Activated CD4-positive, alpha-beta T cell treated with anti-CD3 and anti-CD28 coated beads, Interleukin-2, amount 10 ng/mL, durations not matched to agents 24 days and 14 days (primary cell): Measurements from ENCODE around the gene NCAPD3. TPM values are rescaled to one million over a fixed set of nuclear protein-coding genes. Genes with fewer than 3 reads are reported as not detected.

Experiments
- DNase-seq: peaks from one replicate; pipeline ENCODE4 v3.0.0; 2022
- H3K27ac Mint-ChIP-seq: one replicate; pipeline ENCODE4 v1.8.0; 2022; ENCODE audit warnings: mild to moderate bottlenecking, mixed read lengths
- H3K27me3 Mint-ChIP-seq: one replicate; pipeline ENCODE4 v1.8.0; 2022; ENCODE audit warnings: mixed read lengths
- H3K36me3 Mint-ChIP-seq: one replicate; pipeline ENCODE4 v1.8.0; 2022; ENCODE audit warnings: low read depth, mild to moderate bottlenecking, mixed read lengths
- H3K4me1 Mint-ChIP-seq: one replicate; pipeline ENCODE4 v1.8.0; 2021; ENCODE audit warnings: mixed read lengths
- H3K4me3 Mint-ChIP-seq: one replicate; pipeline ENCODE4 v1.8.0; 2022; ENCODE audit warnings: mild to moderate bottlenecking, moderate library complexity, mixed read lengths
- H3K9me3 Mint-ChIP-seq: one replicate; pipeline ENCODE4 v1.8.0; 2021; ENCODE audit warnings: mixed read lengths
- intact Hi-C: fragments of 100-400 bp; cut with micrococcal nuclease; formaldehyde crosslinking; loops from one replicate; pipeline ENCODE4 v1.15.1; 2023
- total RNA-seq: library from RNA; stranded (reverse); gene quantifications from 2 replicates; pipeline ENCODE4 v1.2.3, GENCODE V29; 2022

The NCAPD3 gene
- total RNA-seq, 1 donor from 2014 or later, result 111 TPM

DNA sequence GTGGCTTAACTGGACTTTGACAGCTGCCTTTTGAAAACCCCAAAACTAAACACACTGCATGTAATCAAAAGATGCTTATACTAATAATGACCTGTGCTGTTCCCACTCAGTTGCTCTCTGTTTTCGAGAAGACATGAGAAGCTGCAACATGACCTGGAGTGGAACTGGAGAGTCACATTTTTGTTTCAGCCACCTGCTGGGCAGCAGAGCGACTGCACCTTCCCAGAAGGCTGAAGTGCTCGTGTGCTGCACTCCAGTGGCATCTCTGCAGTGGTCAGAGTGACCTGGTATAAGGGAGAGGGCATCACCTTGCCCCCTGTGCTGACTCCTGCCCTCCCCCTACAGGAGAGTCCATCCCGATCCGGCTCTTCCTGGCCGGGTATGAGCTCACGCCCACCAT is 20.8 kb upstream of the NCAPD3 start:
- Mint-ChIP-seq H3K27ac (no peak overlapping the region), H3K27me3 (no peaks in the 10 kb centered on the region), H3K36me3 (peaks cover 53% of the 10 kb centered on the region), H3K9me3 (no peaks in the 10 kb centered on the region), H3K4me1 (peaks cover 5% of the 10 kb centered on the region), H3K4me3 (no peak overlapping the region)
- intact Hi-C loops, result loop anchor here (2.0 kb wide), 1 partner anchor 38 kb away; no protein-coding TSS in a partner anchor
- DNase-seq, result peak; percentile 72

GRCh38 chr11:134243913-134244312 is 20.1 kb upstream of the NCAPD3 start:
- H3K4me1 Mint-ChIP-seq, result no peaks in the 10 kb centered on the region
- no peaks in the 10 kb centered on the region for H3K9me3 Mint-ChIP-seq
- intact Hi-C loops, result loop anchor here (2.0 kb wide), 1 partner anchor 37 kb away; no protein-coding TSS in a partner anchor
- no peaks in the 10 kb centered on the region for H3K27me3 Mint-ChIP-seq
- no peak overlapping the region for H3K4me3 Mint-ChIP-seq
- H3K36me3 Mint-ChIP-seq, result peaks cover 51% of the 10 kb centered on the region
- no peak overlapping the region for H3K27ac Mint-ChIP-seq
- DNase-seq, result no peak

GRCh38 chr11:134242376-134242775 is 18.6 kb upstream of the NCAPD3 start:
- Mint-ChIP-seq H3K36me3 (peaks cover 47% of the 10 kb centered on the region), H3K27ac (no peak overlapping the region)
- DNase-seq, result no peak

GRCh38 chr11:134240592-134240991 is 16.8 kb upstream of the NCAPD3 start:
- H3K4me1 Mint-ChIP-seq, result no peaks in the 10 kb centered on the region
- H3K9me3 Mint-ChIP-seq, result no peaks in the 10 kb centered on the region
- no peak overlapping the region for H3K4me3 Mint-ChIP-seq
- H3K36me3 Mint-ChIP-seq, result peaks cover 46% of the 10 kb centered on the region
- no peaks in the 10 kb centered on the region for H3K27me3 Mint-ChIP-seq
- no peak for DNase-seq
- H3K27ac Mint-ChIP-seq, result no peak overlapping the region
- intact Hi-C loops, result no loop called here

More at GRCh38 chr11:134242376-134242775, 18.6 kb upstream of the NCAPD3 start:
- no peaks in the 10 kb centered on the region for H3K4me1 Mint-ChIP-seq
- no peaks in the 10 kb centered on the region for H3K9me3 Mint-ChIP-seq
- H3K4me3 Mint-ChIP-seq, result no peak overlapping the region
- intact Hi-C loops, result no loop called here
- H3K27me3 Mint-ChIP-seq, result no peaks in the 10 kb centered on the region

DNA sequence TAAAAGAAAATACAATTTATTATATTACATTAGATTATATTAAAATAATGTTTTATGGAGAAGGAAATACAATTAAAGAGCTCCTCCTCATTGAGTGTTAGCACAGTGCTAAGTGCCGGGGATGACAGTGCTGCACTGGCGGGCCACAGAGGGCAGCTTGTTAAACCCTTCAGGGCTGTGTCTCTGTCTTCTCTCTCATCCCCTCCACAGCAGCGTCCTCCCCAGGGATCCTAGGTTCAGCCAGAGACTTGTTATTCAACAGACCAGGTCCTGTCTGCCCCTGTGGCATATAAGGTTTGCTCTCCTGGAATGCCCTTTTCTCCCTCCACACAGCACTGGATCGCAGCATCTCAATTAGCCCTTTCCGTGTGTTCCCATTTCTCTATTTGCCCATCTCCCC is 15.2 kb upstream of the NCAPD3 start:
- Mint-ChIP-seq H3K27ac (no peak overlapping the region), H3K27me3 (no peaks in the 10 kb centered on the region), H3K9me3 (no peaks in the 10 kb centered on the region), H3K4me1 (no peaks in the 10 kb centered on the region), H3K36me3 (peaks cover 36% of the 10 kb centered on the region), H3K4me3 (no peak overlapping the region)
- DNase-seq, result no peak
- intact Hi-C loops, result no loop called here

- peaks cover 1% of the 10 kb centered on the region for H3K4me1 Mint-ChIP-seq
- no peaks in the 10 kb centered on the region for H3K27me3 Mint-ChIP-seq
- no peak overlapping the region for H3K4me3 Mint-ChIP-seq
- DNase-seq, result no peak
- no peak overlapping the region for H3K27ac Mint-ChIP-seq
- H3K9me3 Mint-ChIP-seq, result no peaks in the 10 kb centered on the region
- H3K36me3 Mint-ChIP-seq, result peaks cover 26% of the 10 kb centered on the region
- intact Hi-C loops, result no loop called here
These were observed 13.8 kb upstream of the NCAPD3 start for GRCh38 chr11:134237557-134237922.

DNA sequence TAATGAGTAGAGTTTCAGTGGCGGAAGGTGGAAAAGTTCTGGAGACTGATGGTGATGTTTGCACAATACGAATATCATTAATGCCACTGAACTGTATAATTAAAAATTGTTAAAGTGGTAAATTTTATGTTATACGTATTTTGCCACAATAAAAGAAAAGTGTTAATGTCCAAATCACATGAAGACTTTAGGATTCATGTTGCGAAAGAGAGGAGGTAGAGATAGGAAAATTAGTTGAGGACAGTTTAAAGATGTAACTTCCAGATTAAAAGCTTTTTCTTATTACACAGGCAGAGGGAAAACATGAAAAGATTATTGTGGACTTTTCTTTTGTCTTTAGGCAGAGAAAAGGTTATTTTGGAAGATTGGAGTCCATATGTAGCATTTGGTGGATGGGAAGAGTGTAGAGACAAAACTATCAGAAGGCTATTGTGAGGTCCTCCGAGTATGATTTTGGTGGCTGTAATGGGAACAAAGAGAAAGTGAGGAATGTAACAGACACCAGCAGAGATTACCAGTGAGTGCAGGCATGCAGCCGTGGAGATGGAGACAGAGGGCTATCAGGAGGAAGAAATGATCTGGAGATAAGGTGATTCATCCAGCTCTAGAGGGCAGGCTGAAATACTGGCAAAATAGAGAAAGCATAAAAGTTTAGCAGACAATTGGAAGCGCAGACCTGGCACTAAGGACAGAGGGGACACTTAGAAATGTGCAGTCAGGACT is 13.2 kb upstream of the NCAPD3 start:
- Mint-ChIP-seq H3K27ac (no peak overlapping the region), H3K9me3 (no peaks in the 10 kb centered on the region), H3K27me3 (no peaks in the 10 kb centered on the region), H3K36me3 (peaks cover 23% of the 10 kb centered on the region), H3K4me1 (peaks cover 6% of the 10 kb centered on the region), H3K4me3 (no peak overlapping the region)
- intact Hi-C loops, result no loop called here
- no peak for DNase-seq

DNA sequence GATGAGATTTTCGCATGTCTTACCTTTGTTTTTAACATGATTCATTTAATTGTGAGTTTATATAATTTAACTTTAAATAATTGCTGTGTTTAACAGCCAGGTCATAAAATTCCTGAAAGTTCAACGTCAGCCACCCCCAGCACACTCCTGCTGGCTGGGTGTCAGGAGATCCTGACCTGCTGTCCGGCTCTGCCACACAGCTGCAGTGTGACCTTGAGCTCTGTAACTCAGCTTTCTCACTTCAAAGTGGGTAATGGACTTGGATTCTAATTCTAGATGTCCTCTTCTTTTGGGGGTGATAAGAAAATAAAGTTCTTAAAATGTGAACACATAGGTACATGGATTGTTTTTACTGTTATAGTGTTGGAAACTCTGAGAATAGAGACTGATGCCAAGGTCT is 11.6 kb upstream of the NCAPD3 start:
- no peak overlapping the region for H3K27ac Mint-ChIP-seq
- H3K27me3 Mint-ChIP-seq, result no peaks in the 10 kb centered on the region
- H3K9me3 Mint-ChIP-seq, result no peaks in the 10 kb centered on the region
- peaks cover 15% of the 10 kb centered on the region for H3K4me1 Mint-ChIP-seq
- no peak for DNase-seq
- no peak overlapping the region for H3K4me3 Mint-ChIP-seq
- intact Hi-C loops, result no loop called here
- peaks cover 27% of the 10 kb centered on the region for H3K36me3 Mint-ChIP-seq

DNA sequence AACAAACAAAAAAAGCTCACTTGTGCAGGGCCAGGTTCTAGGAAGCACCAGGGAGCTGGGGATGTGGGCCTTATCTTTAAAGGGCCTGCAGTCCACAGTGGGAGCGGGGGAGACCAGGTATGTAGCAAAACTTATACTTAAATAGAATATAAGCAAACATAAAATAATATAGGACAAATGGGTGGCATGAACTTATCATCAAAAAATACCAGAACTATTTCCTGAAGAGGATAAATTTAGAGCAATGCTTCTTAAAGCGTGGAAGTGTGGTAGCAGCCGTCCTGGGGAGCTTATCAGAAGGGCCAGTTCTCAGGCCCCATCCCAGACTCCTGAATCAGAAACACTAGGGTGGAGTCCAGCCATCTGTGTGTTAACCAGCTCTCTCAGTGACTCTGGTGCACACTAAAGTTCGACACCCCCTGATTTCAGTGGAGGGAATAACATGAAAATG is 10.0 kb upstream of the NCAPD3 start:
- Mint-ChIP-seq H3K27ac (no peak overlapping the region), H3K4me3 (no peak overlapping the region), H3K27me3 (no peaks in the 10 kb centered on the region), H3K4me1 (peaks cover 28% of the 10 kb centered on the region), H3K9me3 (no peaks in the 10 kb centered on the region), H3K36me3 (peaks cover 19% of the 10 kb centered on the region)
- DNase-seq, result no peak
- intact Hi-C loops, result no loop called here

DNA sequence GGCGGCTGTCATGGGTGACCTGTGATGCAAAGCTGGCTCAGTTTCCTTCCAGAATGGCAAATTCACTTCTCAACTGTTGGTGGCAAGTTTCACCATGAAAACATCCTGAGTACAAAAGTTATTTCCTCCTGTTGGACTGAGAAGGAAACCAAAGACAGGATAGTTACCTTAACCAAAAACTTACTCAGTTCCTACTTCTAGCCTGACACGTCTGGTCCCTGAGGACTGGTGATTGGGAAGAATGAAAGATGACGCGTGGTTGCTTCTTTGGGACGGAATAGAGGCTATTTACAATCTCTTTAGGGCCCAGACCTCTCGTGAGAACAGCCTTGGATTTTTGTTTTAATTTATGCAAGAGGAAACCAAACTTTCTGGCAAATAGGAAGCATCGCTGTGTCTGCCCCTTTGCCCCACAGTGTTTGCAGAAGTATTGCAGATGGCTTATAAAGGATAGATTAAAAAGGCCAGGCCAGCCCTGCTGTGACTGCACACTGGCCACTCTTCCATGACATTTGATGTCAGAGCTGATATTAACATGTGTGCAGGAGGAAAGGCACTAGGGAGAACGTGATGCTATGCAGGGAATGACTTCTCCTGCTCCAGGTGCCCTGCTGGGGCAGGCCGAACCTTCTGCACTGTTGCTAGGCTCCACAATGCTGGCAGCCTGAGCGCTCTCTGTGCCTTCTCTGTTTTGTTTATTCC is 8.3 kb upstream of the NCAPD3 start:
- Mint-ChIP-seq H3K27ac (no peak overlapping the region), H3K9me3 (no peaks in the 10 kb centered on the region), H3K4me1 (peaks cover 43% of the 10 kb centered on the region), H3K36me3 (peaks cover 8% of the 10 kb centered on the region), H3K4me3 (no peak overlapping the region), H3K27me3 (no peaks in the 10 kb centered on the region)
- intact Hi-C loops, result no loop called here
- no peak for DNase-seq

DNA sequence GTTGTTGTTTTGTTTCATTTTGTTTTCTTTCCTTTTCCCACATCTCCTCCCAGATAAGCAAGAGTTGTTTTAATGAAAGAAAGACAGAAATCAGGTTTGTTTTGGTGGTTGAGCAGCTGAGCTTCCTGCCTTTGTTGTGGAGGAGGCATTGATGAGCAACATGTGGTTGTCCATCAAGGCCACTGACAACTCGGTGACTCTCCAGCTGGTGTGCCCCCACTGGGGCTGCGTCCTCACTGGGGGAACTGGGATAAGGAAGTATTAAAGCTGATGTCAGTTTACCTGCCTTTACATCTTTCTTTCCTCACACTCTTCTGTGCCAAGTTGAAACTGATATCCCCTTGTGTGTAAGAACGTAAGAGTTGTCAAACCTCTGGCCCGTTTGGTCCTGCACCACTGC is 6.6 kb upstream of the NCAPD3 start:
- no peak overlapping the region for H3K27ac Mint-ChIP-seq
- peaks cover 58% of the 10 kb centered on the region for H3K4me1 Mint-ChIP-seq
- H3K36me3 Mint-ChIP-seq, result peaks cover 6% of the 10 kb centered on the region
- H3K27me3 Mint-ChIP-seq, result no peaks in the 10 kb centered on the region
- intact Hi-C loops, result no loop called here
- no peaks in the 10 kb centered on the region for H3K9me3 Mint-ChIP-seq
- H3K4me3 Mint-ChIP-seq, result no peak overlapping the region
- DNase-seq, result no peak

DNA sequence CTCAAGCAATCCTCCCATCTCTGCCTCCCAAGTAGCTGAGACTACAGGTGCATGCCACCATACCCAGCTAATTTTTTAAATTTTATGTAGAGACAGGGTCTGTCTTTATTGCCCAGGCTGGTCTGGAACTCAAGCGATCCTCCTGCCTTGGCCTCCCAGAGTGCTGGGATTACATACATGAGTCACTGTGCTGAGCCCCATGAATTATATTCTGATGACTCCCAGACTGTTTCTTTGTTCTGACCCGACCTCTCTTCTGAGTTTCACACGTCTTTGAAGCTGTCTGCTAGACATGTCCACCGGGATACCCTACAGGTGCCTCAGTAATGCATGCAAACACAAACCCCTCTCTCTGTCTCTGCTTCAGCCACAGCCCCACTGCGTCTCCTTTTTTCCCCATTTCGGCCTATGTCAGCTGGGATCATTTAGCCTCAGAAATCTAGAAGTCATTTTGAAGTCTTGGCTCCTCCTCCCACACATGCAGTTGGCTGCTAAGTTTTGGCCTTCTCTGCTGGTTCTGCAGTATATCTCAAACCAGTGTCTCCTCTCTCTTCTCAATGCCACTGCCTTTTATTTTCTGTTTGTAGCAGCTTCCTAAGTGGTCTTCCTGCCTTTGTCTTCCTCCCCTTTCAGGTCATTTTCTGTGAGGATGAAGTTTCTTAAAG is 5.5 kb upstream of the NCAPD3 start:
- peaks cover 58% of the 10 kb centered on the region for H3K4me1 Mint-ChIP-seq
- no peaks in the 10 kb centered on the region for H3K27me3 Mint-ChIP-seq
- DNase-seq, result no peak
- H3K9me3 Mint-ChIP-seq, result no peaks in the 10 kb centered on the region
- H3K27ac Mint-ChIP-seq, result no peak overlapping the region
- peaks cover 8% of the 10 kb centered on the region for H3K36me3 Mint-ChIP-seq
- H3K4me3 Mint-ChIP-seq, result peak overlapping the region; percentile 4
- intact Hi-C loops, result no loop called here

- Mint-ChIP-seq H3K9me3 (no peaks in the 10 kb centered on the region), H3K4me3 (no peak overlapping the region), H3K27ac (no peak overlapping the region), H3K27me3 (no peaks in the 10 kb centered on the region), H3K4me1 (peaks cover 59% of the 10 kb centered on the region), H3K36me3 (peaks cover 8% of the 10 kb centered on the region)
- DNase-seq, result no peak
- intact Hi-C loops, result no loop called here
These were observed 4.9 kb upstream of the NCAPD3 start for GRCh38 chr11:134228625-134229024.

- no peaks in the 10 kb centered on the region for H3K27me3 Mint-ChIP-seq
- peaks cover 17% of the 10 kb centered on the region for H3K36me3 Mint-ChIP-seq
- H3K4me3 Mint-ChIP-seq, result peak overlapping the region; percentile 97
- intact Hi-C loops, result no loop called here
- H3K4me1 Mint-ChIP-seq, result peaks cover 68% of the 10 kb centered on the region
- H3K27ac Mint-ChIP-seq, result peak overlapping the region; percentile 50
- no peak for DNase-seq
- H3K9me3 Mint-ChIP-seq, result no peaks in the 10 kb centered on the region
These were observed 3.1 kb upstream of the NCAPD3 start for GRCh38 chr11:134226806-134227325.
